GM18511 (cell line): ENCODE results near the gene ERAP2.

Experiments
- ATAC-seq: cut with Tn5 transposase; IDR thresholded peaks from one replicate; pipeline ENCODE4 v1.9.1; 2021; ENCODE audit warnings: mild to moderate bottlenecking, moderate library complexity; ENCODE audit not compliant: unreplicated experiment

ERAP2 gene

DNA sequence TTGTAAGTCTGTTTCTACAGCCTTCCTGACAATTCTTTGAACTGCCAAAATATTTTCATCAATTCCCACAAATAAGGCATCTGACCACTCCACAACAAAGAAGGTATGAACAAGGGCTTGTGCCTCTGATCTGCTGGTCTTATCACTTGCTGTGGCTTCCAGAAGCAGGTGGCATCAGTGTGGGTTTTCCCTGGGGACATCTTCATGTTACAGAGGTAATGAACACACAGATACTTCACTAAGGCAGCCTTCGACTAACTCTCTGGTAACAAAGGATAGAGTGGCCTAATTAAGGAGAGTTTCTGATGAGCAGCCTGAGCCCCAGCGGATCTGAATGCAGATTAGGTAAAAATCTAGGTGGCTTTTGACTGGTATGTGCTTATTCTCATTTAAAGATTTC is 15.2 kb upstream of the ERAP2 start:
- peak; percentile 81 for ATAC-seq

DNA sequence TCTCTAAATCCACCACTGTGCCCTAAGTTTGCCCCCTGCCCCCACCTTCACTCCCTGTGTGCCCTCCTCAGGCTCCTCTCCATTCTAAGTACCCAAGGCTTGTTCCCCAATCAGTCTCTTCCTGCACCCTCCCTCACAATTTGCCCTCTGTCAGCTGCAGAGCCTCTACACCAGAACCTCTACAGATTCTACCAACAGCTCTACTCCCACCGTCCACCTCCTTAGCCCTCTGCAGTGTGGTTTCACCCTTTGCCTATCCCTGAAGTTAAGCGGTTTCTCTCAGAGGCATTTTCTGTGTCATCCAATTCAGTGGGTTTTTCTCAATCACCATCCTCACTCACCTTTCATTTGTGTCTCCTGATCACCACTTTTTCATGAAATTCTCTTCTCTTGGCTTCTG is 13.2 kb upstream of the ERAP2 start:
- no peak for ATAC-seq

DNA sequence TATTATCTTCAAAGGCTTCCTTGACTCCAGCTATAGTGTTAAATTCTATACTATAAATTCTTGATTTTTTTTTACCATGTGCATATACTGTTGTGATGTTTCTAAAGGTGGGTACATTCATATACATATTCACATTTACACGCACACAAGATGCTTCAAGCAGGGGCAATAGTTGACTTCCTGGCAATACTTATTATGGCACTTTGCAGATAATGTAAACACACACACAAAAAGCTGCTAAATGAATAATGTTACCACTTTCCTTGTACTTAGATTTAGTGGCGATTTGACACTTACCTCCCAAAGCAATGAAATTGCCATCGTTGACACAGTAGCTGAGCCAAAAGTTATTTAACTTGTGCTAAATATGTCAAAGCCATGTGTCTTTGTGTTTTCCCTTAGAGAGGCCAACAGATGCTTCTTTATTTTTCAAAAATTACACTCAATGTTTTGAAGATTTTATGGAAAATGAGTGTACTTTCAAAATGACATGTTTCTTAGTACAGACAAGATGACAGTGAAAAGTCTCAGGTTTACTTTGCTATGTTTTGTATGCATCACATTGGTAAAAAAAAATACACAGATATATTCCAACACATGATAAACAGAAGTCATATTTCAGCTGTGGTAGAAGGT is 12.2 kb upstream of the ERAP2 start:
- no peak for ATAC-seq

DNA sequence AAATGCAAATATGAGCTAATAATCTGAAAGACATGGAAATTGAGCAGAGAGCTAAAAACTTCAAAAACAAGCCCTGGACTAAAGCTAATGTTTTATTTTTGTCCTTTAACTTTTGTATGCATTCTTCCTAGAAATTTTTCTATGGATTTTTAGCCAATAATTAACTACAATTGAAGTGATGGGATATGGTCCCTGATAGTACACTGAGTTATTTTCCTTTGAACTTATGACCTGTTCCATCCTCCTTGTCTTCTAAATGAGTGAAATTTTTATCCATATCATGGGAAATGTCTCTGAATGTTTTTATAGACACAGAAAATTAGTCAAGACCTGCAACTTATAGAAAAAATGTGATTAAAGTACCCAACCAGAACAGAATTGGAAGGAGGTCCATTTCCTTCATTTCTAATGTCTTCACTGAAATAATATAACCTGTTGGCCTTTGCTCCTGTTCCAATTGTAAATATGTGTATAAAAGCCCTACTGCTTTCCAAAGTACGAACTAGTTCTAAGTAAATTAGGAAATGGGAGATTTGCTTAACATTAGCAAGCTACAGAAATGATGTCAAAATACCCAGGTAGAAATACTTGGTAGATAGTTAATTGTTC is 11.3 kb upstream of the ERAP2 start:
- no peak for ATAC-seq

DNA sequence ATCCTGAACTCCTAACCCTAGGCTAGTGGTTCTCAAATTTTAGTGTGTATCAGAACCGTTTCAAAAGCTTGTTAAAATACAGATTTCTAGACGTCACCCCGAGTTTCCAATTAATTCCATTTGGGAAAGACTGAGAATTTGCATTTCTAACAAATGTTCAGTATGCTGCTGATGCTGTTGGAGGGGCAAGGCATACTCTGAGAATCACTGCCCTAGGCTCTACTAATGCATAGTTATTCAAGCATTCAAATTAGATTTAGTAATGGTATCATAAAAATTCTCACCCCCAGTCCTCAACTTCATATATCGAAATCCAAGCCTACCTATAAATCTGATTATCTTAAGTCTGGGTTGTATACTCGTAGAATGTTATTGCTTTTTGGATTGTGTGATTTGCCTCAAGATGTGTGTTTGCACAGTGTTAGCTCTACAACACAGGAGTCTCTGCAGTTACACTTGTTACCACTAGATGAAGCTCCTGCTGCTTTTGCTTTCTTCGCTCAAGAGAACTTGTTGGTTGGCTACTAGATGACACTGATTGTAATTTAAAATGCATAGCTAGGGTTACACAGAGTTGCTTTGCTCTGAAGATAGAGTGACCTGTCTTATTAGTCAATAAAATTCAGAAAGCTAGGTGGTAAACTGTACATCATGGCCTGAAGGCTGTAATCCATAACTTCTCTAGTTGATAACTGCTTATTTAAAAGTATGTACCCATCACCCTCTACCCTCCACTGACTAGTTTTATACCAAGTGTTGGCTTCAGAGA is 7.5 kb upstream of the ERAP2 start:
- peak; percentile 77 for ATAC-seq

DNA sequence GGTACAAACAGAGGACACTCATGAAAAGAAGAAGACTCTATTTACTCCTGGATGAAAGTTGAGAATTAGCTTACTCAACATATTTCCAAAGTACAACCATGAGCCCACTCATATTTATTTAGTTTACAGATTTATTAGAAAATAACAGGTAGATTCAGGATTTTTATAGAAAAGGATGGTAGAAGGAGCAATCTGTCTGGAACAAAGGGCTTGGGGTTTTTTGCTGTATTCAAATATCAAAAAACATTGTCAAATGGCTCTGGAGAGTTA is 7.0 kb upstream of the ERAP2 start:
- no peak for ATAC-seq

DNA sequence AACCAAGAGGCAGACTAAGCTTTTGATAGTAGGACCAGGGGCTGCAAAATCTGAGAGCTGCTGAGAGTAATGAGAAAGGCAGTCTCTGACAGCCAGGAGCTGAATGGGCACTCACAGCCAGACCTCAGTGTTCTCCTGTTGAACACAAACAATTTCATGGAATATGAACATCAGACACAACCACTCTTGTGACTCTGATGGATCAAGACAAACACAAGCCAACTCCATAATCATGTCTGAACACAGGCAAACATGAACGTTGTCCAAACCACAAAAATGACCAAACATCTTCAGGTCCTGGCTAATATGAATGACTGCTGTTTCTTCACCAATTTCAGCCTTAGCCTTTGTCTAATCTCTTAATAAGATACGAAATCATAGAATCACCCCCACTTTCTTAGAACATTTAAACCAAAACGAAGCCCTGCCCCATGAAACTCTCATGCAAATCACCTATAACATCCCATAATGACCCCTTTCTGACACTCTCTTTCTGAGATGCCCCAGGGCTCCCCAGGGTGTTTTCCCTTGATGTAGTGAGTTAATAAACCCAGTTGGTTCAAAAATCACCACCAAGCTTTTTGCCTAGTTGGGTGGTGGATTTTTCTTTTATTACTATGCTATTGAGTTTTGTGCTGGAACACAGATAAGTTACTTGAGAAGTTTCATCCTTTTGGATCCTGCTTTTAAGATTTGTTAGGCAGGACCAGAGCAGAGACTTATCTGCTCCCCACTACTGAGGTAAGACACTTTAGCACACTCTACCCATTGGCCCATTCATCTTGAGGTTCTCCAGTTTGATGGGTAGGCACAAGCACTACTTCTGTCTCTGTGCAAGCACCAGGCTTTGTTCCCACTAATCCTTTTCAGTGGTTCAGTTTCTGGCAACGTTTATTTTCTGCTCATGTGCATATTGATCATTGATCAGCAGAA is 5.9 kb upstream of the ERAP2 start:
- ATAC-seq, result peak; percentile 82

DNA sequence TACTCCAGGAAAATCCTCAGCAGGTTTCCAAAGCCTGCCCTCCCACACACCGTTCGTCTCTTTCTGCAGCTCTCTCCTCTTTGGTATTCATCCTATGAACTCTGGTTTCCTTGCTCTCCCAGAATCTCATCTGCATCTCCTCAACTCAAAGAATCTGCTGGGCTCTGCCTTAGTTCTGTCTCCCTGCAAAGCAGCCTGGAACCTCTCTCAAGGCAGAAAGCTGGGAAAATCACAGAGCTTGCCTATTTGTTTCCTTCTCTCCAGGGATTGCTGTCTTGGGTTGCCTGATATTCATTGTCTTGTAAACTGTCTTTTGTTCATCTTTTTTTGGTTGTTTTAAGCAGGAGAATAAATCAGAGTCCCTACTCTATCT is 5.3 kb upstream of the ERAP2 start:
- ATAC-seq, result no peak

DNA sequence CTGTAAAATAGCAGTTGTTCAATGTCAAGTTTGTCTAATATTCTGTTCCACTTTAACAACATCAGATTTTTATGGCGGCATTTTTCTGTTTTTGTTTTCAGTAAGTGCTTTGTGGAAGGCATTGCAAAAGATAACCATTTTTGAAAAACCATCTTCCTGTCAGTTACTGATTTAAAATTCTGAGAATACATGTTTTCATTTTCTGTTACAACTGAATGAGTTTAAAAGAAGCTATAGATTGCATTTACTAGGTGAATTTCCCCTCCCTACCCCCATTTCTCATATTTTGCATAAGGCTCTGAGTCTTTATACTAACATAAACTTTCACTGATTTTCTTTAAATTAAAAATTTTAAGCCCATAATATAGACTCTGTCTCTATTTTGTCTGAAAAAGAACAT is 4.6 kb upstream of the ERAP2 start:
- no peak for ATAC-seq

DNA sequence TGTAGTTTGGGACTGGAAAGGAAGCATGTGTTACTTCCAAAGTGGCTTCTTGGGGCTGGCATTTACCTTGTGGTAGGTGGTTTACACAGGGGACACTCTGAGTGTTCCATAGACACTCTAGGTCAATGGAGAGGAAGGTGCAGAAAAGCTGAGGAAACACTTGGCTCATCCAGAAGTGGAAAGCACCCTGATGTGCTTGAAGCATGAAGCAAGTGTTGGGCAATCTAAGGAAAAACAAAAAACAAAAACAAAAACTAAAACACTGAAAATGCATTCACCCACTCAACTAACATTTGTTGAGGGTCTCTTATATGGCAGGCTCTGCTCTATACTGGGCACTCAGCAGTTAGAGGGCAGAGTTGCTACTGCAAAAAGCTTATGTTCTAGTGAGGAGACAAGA is 2.9 kb upstream of the ERAP2 start:
- no peak for ATAC-seq

DNA sequence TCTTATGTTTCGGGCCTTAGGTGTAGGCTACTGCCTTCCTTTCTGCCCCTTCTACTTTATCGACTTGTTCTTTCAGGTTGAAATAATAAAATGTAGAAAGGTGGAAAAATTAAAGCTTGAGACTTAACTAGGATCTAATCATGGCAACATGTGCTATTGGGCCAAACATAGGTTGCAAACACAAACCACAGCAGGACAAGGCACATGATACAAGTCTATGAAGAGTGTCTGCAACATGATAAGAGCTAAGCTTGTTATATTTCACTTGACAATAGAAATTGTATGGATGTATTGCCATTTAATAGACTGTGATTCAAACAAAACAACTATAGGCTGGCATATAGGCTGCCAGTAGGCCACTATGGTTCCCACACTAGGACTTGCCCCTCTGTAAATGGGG is 1.7 kb upstream of the ERAP2 start:
- no peak for ATAC-seq

DNA sequence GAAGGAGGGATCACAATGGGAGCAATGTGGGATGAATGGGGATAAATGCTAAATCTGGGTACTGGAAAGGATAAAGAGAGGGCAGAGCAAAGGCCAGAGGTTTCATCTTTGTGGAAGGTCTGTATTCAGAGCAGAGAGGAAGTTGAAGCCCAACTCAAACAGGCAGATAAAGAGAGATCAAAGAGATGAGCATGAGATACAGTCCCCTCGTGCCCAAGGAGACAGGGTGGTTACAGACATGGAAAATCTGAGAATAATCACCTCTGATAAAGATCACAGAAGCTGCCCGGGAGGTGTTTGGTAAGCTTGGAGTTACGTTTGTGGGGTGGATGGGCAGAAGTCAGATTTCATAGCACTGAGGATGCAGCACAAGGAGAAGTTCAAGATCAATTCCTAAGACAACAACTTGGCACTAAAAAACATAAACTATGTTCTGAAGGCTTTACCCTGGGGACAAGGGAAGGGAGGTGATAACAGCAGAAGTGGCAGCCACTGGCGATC is 459 bp upstream of the ERAP2 start:
- ATAC-seq, result peak; percentile 19

DNA sequence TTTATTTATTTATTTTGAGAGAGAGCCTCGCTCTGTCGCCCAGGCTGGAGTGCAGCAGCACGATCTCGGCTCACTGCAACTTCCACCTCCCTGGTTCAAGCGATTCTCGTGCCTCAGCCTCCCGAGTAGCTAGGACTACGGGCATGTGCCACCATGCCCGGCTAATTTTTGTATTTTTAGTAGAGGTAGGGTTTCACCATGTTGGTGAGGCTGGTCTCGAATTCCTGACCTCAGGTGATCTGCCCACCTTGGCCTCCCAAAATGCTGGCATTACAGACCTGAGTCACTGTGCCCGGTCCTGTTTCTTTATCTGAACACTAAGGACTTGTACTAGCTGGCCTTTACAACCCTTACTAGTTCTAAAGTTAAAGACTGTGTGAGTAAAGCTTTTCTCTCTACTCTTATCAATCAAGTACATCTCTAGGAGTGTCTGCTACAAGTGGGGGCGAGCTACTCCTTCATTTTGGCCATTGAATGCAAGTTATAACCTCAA is 723 bp downstream of the ERAP2 start:
- ATAC-seq, result peak; percentile 20

DNA sequence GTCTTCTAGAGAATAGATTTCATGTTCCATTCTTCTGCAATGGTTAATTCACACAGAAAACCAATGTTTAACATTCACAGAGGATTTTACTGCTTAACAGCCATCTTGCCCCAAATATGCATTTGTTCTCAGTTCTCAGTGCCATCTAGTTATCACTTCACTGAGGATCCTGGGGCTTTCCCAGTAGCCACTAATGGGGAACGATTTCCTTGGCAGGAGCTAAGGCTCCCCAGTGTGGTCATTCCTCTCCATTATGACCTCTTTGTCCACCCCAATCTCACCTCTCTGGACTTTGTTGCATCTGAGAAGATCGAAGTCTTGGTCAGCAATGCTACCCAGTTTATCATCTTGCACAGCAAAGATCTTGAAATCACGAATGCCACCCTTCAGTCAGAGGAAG is 3.4 kb downstream of the ERAP2 start:
- ATAC-seq, result no peak

DNA sequence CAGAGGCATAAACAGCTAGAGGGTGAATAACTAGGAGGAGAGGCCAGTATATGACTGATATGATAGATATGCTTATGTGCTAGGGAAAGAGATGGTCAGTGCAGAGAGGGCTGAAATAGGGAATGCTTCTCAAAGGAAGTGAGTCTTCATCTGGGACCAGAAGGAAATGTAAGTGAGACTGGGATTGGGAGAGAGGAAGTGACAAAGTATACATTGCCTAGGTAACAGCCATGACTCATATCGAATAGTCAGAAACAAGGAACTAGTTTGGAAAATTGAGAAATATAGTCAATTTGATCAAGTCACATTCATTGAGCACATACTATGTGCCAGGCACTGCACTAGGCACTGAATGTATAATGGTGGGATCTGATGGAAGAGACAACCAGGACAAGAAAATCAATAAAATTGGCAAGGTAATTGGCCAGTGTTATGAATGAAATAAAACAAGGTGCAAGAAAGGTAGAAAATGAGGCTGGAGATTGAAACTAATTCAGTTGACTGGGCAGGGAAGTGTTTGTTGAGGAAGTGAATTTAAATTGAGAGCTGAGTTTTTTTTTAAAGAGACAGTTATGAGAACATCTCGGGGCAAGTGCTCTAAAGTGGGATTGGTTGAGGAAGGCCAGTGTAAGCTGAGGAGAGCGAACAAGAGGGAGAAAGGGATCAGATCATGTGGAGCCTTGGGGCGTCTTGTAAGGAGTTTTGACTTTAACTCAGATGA is 4.3 kb downstream of the ERAP2 start:
- no peak for ATAC-seq

DNA sequence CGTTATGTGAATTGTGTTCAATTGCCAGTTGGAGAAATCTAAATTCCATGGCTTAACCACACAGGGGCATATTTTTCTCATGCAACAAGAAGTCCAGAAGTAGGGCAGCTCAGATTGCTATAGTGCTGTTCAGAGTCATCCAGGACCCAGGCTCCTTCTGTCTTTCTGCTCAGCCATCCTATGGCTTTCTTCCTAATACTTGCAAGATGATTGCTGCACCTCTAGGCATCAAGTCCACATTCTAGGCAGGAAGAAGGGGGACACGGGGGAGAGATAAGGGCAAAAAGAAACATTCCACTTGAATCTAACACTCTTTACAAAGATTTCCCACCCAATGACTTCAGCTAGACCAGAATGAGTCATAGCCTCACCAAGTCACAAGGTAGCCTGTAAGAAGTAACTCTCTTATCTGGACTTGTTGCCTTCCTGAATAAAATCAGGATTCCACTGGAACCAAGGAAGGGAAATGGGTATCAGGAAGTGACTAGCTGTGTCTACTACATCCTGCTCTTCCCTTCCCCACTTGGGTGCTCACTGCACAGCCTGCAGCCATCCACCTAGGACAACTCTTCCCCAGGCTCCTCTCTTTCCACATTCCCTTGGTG is 5.3 kb downstream of the ERAP2 start:
- no peak for ATAC-seq

DNA sequence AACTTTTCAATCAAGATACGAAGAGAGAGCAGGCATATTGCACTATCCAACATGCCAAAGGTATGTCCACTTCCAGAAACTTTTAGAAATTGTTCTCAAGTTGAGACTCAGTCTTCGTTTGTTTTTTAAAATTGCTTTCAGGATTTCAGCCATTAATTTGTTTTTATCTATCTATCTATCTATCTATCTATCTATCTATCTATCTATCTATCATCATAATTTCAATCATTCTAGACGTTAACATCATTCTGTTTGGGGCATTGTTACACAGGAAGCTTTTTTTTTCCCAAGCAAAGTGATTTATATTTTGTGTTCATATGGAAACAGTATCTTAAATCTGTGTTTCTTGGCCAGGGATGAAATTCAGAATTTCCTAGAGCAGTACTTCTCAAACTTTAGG is 7.6 kb downstream of the ERAP2 start:
- no peak for ATAC-seq

DNA sequence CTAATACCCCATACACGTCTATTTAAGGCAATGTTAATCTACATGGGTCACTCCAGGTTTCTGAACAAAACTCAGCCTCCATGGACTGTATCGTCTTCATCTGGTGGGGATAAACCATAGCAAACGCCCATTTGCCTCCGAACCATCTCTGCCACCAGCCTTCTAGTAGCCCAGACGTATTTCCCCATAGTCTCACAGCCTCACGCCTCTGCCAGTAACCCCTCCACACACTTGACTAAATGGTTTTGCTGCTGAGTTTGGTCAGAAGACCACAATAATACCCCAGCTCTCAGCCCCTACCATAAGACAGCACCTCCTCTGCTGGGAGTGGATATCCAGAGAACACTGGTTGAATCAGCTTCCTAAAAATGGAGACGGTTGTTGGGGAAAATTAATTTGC is 8.7 kb downstream of the ERAP2 start:
- no peak for ATAC-seq

DNA sequence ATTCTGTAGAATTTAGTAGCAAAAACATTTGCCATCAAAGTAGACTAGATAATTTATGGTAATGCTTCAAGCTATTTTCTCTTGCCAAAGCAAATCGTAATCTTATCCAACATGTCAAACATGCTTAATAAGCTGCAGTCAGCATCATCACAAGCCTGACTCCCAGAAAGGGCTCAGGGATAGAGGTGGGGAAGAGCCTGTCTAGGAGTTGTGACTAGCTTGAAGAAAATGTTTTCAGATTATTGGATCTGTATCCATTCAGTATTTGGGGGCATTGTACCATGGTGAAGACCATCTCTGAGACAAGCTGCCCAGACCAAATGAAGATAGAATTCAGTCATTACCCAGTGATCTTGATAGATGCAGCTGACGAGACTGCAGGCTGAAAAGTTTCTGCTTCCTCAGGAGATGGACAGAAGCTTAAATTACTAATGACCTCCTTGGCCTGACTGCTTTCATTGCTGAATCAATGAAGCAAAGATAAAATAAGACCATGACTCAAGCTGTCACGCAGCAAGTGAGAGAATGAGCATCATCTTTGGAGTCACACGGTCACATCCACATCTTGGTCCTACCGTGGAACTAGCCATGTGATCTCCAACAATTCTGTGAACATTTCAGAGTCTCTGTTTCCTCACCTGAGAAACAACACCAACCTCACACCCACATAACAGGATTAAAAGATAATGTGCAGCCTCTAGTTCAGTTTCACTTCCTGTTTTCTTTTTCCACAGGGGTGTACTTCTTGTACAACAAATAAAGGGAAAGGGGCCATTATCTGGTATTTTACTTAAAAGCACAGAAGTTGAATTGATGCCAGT is 9.4 kb downstream of the ERAP2 start:
- peak; percentile 94 for ATAC-seq
